Measurements from ENCODE around the gene TMC7.

TMC7 gene

GRCh38 chr16:19089410-19089955 is 105.7 kb downstream of the TMC7 start:
- TF ChIP-seq ZNF629 (tag by site-specific recombination; IDR thresholded peaks at IDR 0.05), result no peak
- no peak for TF ChIP-seq TCF7L2 (IDR thresholded peaks at IDR 0.05; ENCODE audit: borderline replicate concordance, low read depth, low read length)
- no peak for TF ChIP-seq ZNF658 (tag by site-specific recombination; IDR thresholded peaks at IDR 0.05)
- no peak for TF ChIP-seq ZBTB49 (tag by site-specific recombination; IDR thresholded peaks at IDR 0.05; ENCODE audit: low read depth)
- H3K4me1 ChIP-seq (ENCODE audit: control insufficient read depth, insufficient read depth, low read length), result peaks cover 4% of the 10 kb centered on the region
- ChIA-PET CTCF (no interaction called here), POLR2A (interaction anchor here (0.7 to 1.3 kb wide), 2 partner anchors 49 to 429 kb away, joined by 3 to 9 read pairs; no protein-coding TSS in a partner anchor)
- no peak overlapping the region for H3K4me3 ChIP-seq (ENCODE audit: low read depth, low read length)
- H3K36me3 ChIP-seq (ENCODE audit: control insufficient read depth in 2 of 2, insufficient read depth in 1 of 2, low read length in 2 of 2), result no peaks in the 10 kb centered on the region
- no peaks in the 10 kb centered on the region for H3K9me3 ChIP-seq (ENCODE audit: control insufficient read depth, insufficient read depth, low read depth, low read length)
- H3K27ac ChIP-seq (ENCODE audit: extremely low read depth, low read depth, low read length), result no peak overlapping the region

- TF ChIP-seq ZNF530 (tag by site-specific recombination; IDR thresholded peaks at IDR 0.05; ENCODE audit: low read depth), result no peak
- no peak for TF ChIP-seq ZNF248 (tag by site-specific recombination; IDR thresholded peaks at IDR 0.05)
- 0 out of 2 replicates have a peak, but pooled peaks have one; percentile 63 for TF ChIP-seq ZNF10 (tag by site-specific recombination; IDR thresholded peaks at IDR 0.05)
- TF ChIP-seq ZNF416 (tag by site-specific recombination; IDR thresholded peaks at IDR 0.05), result peak; percentile 70
- TF ChIP-seq ZNF214 (tag by site-specific recombination; IDR thresholded peaks at IDR 0.05; ENCODE audit: borderline replicate concordance), result no peak
- Histone ChIP-seq H3K4me3 (ENCODE audit: low read depth, low read length) (no peak overlapping the region), H3K4me1 (ENCODE audit: control insufficient read depth, insufficient read depth, low read length) (peaks cover 1% of the 10 kb centered on the region), H3K27ac (ENCODE audit: extremely low read depth, low read depth, low read length) (no peak overlapping the region), H3K36me3 (ENCODE audit: control insufficient read depth in 2 of 2, insufficient read depth in 1 of 2, low read length in 2 of 2) (no peaks in the 10 kb centered on the region), H3K9me3 (ENCODE audit: control insufficient read depth, insufficient read depth, low read depth, low read length) (no peaks in the 10 kb centered on the region)
- ChIA-PET POLR2A (no interaction called here), CTCF (no interaction called here)
These were observed 107.2 kb downstream of the TMC7 start for GRCh38 chr16:19090916-19091315.

- H3K4me1 ChIP-seq (ENCODE audit: control insufficient read depth, insufficient read depth, low read length), result no peaks in the 10 kb centered on the region
- H3K36me3 ChIP-seq (ENCODE audit: control insufficient read depth in 2 of 2, insufficient read depth in 1 of 2, low read length in 2 of 2), result no peaks in the 10 kb centered on the region
- H3K4me3 ChIP-seq (ENCODE audit: low read depth, low read length), result no peak overlapping the region
- no peak overlapping the region for H3K27ac ChIP-seq (ENCODE audit: extremely low read depth, low read depth, low read length)
- POLR2A ChIA-PET, result no interaction called here
- H3K9me3 ChIP-seq (ENCODE audit: control insufficient read depth, insufficient read depth, low read depth, low read length), result no peaks in the 10 kb centered on the region
- TF ChIP-seq ZNF560 (tag by site-specific recombination; IDR thresholded peaks at IDR 0.05; ENCODE audit: borderline replicate concordance) (no peak), ZNF2 (tag by site-specific recombination; IDR thresholded peaks at IDR 0.05) (no peak), PRDM1 (tag by site-specific recombination; IDR thresholded peaks at IDR 0.05) (0 out of 2 replicates have a peak, but pooled peaks have one; percentile 16), AEBP2 (tag by site-specific recombination; IDR thresholded peaks at IDR 0.05; ENCODE audit: borderline replicate concordance) (no peak), ZNF366 (tag by site-specific recombination; conservative IDR thresholded peaks at IDR 0.05) (peak; percentile 95), ZSCAN18 (tag by site-specific recombination; IDR thresholded peaks at IDR 0.05) (no peak), HOXA7 (CRISPR knock-in tag; IDR thresholded peaks at IDR 0.05; ENCODE audit: borderline replicate concordance) (no peak), SALL2 (tag by site-specific recombination; IDR thresholded peaks at IDR 0.05; ENCODE audit: borderline replicate concordance) (no peak), ZNF558 (tag by site-specific recombination; IDR thresholded peaks at IDR 0.05) (no peak)
- CTCF ChIA-PET, result interaction anchor here (1.6 kb wide), 1 partner anchor 87 kb away, joined by 4 read pairs; no protein-coding TSS in a partner anchor
These were observed 109.1 kb downstream of the TMC7 start for GRCh38 chr16:19092653-19093410.

Measured in HEK293 (cell line).